SJSA1 (cell line): ENCODE measurements around the gene ARL1. TPM values are rescaled to one million over a fixed set of nuclear protein-coding genes. Genes with fewer than 3 reads are reported as not detected.

Experiments
- DNase-seq, 2 experiments: peaks; one replicate each; pipeline ENCODE4 v3.0.0-alpha.2; 2015 to 2020; ENCODE audit warnings: low spot score in 2 of 2, low read depth in 1 of 2
- H3K27ac ChIP-seq: fragments of 250-450 bp; sonication (Bioruptor Pico); 2 replicates; pipeline ENCODE4 v1.5.1; 2020; ENCODE audit warnings: mild to moderate bottlenecking, moderate library complexity
- H3K27me3 ChIP-seq: fragments of 250-450 bp; sonication (Bioruptor Pico); replicated peaks from 2 replicates; pipeline ENCODE4 v1.5.1; 2020; ENCODE audit warnings: mild to moderate bottlenecking, moderate library complexity
- H3K36me3 ChIP-seq: fragments of 250-450 bp; sonication (Bioruptor Pico); 2 replicates; pipeline ENCODE4 v1.5.1; 2020; ENCODE audit warnings: mild to moderate bottlenecking
- H3K4me1 ChIP-seq: fragments of 250-450 bp; sonication (Bioruptor Pico); replicated peaks from 2 replicates; pipeline ENCODE4 v1.6.1; 2021; ENCODE audit warnings: mild to moderate bottlenecking
- H3K4me3 ChIP-seq: fragments of 250-450 bp; sonication (Bioruptor Pico); 2 replicates; pipeline ENCODE4 v1.5.1; 2020; ENCODE audit warnings: mild to moderate bottlenecking
- H3K9me3 ChIP-seq: fragments of 250-450 bp; sonication (Bioruptor Pico); replicated peaks from 2 replicates; pipeline ENCODE4 v1.5.1; 2020; ENCODE audit warnings: mild to moderate bottlenecking
- total RNA-seq: library from RNA; depleted of rRNA; stranded (reverse); fragments of >200 nt; shearing (Covaris generic); gene quantifications from 2 replicates; pipeline ENCODE4 v1.2.3, GENCODE V29; 2014; rRNA removed

ARL1 gene
- total RNA-seq, 1 experiment from 2014 or later = 67.4 TPM

DNA sequence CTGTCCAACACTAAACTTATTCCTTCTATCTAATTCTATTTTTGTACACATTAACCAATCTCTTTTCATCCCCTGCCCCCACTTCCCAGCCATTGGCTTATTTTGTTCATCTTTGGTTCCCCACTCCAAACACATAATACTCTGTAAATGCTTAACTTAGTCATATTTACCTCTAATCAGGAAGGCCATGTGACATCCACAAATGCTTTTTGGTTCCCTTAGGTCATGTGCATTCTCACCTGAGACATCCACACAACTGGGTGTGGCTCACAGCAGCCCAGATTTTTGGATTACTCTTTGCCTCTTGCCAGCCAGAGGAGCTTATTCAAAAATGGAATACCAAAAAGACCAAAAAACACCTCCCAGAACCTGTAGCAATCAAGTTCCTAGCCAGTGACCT lies 28.4 kb downstream of the ARL1 start:
- Histone ChIP-seq H3K27ac (no peak overlapping the region), H3K4me1 (no peaks in the 10 kb centered on the region), H3K9me3 (no peaks in the 10 kb centered on the region), H3K27me3 (no peaks in the 10 kb centered on the region), H3K36me3 (peaks cover 74% of the 10 kb centered on the region), H3K4me3 (no peak overlapping the region)
- no peak for DNase-seq

DNA sequence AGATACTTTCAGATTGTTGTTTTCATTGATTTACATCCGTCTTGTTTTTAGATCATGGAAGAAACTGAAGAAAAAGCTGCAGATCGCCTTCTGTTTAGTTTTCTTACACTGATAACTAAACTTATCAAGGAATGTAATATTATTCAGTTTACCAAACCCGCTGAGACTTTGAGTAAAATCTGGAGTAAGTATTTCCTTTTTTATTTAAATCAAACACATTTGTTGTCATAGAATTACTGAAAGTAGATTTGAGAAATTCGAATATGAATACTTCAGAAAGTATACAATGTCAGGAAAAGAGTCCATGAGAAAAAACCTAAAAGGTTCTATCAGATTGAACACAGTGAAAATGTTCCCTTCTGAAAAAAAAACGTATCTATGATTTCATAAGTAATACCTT lies 32.0 kb downstream of the ARL1 start:
- DNase-seq = no peak
- Histone ChIP-seq H3K27me3 (no peaks in the 10 kb centered on the region), H3K4me3 (no peak overlapping the region), H3K9me3 (no peaks in the 10 kb centered on the region), H3K36me3 (peaks cover 73% of the 10 kb centered on the region), H3K4me1 (no peaks in the 10 kb centered on the region), H3K27ac (no peak overlapping the region)

- Histone ChIP-seq H3K4me3 (no peak overlapping the region), H3K4me1 (no peaks in the 10 kb centered on the region)
Observed at GRCh38 chr12:101372431-101372830, 35.1 kb downstream of the ARL1 start.

DNA sequence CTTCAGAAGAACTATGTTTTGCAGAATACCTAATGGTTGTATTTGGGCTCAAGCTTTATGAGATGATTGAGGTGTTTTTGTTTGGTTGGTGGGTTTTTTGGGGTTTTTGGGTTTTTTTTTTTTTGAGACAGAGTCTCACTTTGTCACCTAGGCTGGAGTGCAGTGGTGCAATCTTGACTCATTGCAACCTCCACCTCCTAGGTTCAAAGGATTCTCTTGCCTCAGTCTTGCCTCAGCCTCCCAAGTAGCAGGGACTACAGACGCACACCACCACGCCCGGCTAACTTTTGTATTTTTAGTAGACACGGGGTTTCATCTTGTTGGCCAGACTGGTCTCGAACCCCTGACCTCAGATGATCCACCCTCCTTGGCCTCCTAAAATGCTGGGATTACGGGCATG lies 39.6 kb downstream of the ARL1 start:
- no peaks in the 10 kb centered on the region for H3K4me1 ChIP-seq
- H3K27me3 ChIP-seq = no peaks in the 10 kb centered on the region
- no peak overlapping the region for H3K4me3 ChIP-seq
- H3K36me3 ChIP-seq = peaks cover 67% of the 10 kb centered on the region
- no peak for DNase-seq
- no peak overlapping the region for H3K27ac ChIP-seq
- H3K9me3 ChIP-seq = no peaks in the 10 kb centered on the region

More at GRCh38 chr12:101372431-101372830, 35.1 kb downstream of the ARL1 start:
- Histone ChIP-seq H3K27ac (no peak overlapping the region), H3K36me3 (peaks cover 66% of the 10 kb centered on the region), H3K9me3 (no peaks in the 10 kb centered on the region), H3K27me3 (no peaks in the 10 kb centered on the region)
- DNase-seq = no peak

DNA sequence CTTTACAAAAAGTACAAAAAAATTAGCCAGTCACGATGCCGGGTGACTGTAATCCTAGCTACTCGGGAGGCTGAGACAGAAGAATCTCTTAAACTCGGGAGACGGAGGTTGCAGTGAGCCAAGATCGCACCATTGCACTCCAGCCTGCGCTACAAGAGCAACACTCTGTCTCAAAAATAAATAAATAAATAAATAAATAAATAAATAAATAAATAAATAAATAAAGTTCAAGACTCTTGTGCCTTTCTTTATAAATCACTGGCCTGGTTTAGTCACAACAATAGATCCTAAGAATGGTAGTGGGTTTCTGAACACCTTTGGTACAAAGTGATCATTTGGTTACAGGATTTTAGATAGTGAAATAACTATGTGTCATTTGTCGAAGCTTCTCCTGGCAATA lies 46.1 kb downstream of the ARL1 start:
- no peaks in the 10 kb centered on the region for H3K27me3 ChIP-seq
- DNase-seq = no peak
- H3K27ac ChIP-seq = no peak overlapping the region
- peaks cover 57% of the 10 kb centered on the region for H3K36me3 ChIP-seq
- H3K9me3 ChIP-seq = no peaks in the 10 kb centered on the region
- H3K4me1 ChIP-seq = no peaks in the 10 kb centered on the region
- H3K4me3 ChIP-seq = no peak overlapping the region

DNA sequence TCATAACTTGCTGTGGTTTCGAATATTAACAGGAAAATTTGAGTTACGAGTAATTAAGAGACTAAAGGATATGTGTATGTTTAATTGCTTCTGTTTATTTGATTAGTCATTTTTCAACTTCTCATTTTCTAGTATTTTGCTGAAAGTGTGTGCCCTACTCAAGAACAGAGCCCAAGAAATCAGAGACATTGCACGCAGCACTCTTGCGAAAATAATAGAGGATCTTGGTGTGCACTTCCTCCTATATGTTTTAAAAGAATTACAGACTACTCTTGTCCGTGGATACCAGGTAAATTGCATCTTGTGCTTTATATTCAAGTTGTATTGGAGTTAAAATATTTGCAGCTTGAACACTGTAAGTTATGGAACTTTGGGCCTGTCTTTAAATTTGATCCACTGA lies 50.8 kb downstream of the ARL1 start:
- Histone ChIP-seq H3K27me3 (no peaks in the 10 kb centered on the region), H3K4me1 (no peaks in the 10 kb centered on the region), H3K36me3 (peaks cover 47% of the 10 kb centered on the region), H3K4me3 (no peak overlapping the region), H3K9me3 (no peaks in the 10 kb centered on the region), H3K27ac (no peak overlapping the region)
- no peak for DNase-seq

DNA sequence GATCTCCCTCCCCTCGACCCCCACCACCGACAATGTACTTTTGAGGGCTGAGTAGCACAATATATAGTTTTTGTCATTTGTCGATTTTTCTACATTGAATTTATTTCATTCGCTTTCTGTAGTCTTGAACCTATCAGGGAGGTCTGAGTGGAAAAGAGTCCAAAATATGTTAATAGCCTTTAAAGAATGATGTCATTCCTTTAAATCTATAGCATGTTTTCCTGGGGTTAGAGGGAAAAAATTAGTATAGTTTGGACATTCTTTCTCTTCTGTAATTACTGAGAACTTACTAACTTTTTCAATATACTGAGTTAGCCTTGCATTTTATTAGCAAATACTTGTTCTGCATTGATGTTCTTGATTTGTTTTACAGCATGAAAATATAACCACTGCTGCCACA lies 55.9 kb downstream of the ARL1 start:
- Histone ChIP-seq H3K4me1 (no peaks in the 10 kb centered on the region), H3K9me3 (no peaks in the 10 kb centered on the region), H3K4me3 (no peak overlapping the region), H3K27ac (no peak overlapping the region), H3K36me3 (peaks cover 47% of the 10 kb centered on the region), H3K27me3 (no peaks in the 10 kb centered on the region)
- DNase-seq = no peak

GRCh38 chr12:101343893-101344292 lies 63.7 kb downstream of the ARL1 start:
- no peaks in the 10 kb centered on the region for H3K27me3 ChIP-seq
- peaks cover 69% of the 10 kb centered on the region for H3K36me3 ChIP-seq
- no peaks in the 10 kb centered on the region for H3K4me1 ChIP-seq
- no peak overlapping the region for H3K27ac ChIP-seq
- H3K4me3 ChIP-seq = no peak overlapping the region
- no peaks in the 10 kb centered on the region for H3K9me3 ChIP-seq
- no peak for DNase-seq

Other genes with a start within 250 kb of the ARL1 start
- not detected in 2 replicates for gene SLC5A8, start 197.5 kb downstream of the ARL1 start, total RNA-seq
- 21.2 and 22.9 TPM in 2 replicates for gene UTP20, start 127.7 kb downstream of the ARL1 start, total RNA-seq
- not detected in 2 replicates for gene SPIC, start 67.6 kb upstream of the ARL1 start, total RNA-seq
- 0.47 TPM in 1 of 2 replicates, not detected in the other for gene MYBPC1, start 187.2 kb upstream of the ARL1 start, total RNA-seq